ENCODE results near the gene ELL. TPM values are rescaled to one million over a fixed set of nuclear protein-coding genes. Genes with fewer than 3 reads are reported as not detected.

The ELL gene
- total RNA-seq, 1 donor from 2014 or later: 11.0 TPM

DNA sequence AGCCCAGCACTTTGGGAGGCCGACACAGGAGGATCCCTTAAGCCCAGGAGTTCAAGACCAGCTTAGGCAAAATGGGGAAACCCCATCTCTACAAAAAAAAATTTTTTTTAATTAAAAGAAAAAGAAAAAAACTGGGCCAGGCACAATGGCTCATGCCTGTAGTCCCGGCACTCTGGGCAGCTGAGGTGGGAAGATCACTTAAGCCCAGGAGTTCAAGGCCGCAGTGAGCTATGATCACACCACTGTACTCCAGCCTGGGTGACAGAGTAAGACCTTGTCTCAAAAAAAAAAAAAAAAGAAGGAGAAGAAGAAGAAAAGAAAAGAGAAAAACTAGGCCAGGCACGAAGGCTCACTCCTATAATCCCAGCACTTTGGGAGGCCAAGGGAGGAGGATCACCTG lies 4.3 kb downstream of the ELL start:
- H3K9me3 Mint-ChIP-seq (ENCODE audit: unreplicated experiment): no peaks in the 10 kb centered on the region
- H3K27me3 Mint-ChIP-seq (ENCODE audit: unreplicated experiment): peaks cover 11% of the 10 kb centered on the region
- peaks cover 11% of the 10 kb centered on the region for H3K4me1 Mint-ChIP-seq (ENCODE audit: unreplicated experiment)
- H3K4me3 Mint-ChIP-seq (ENCODE audit: unreplicated experiment): no peak overlapping the region
- TF ChIP-seq, protein P1, sequence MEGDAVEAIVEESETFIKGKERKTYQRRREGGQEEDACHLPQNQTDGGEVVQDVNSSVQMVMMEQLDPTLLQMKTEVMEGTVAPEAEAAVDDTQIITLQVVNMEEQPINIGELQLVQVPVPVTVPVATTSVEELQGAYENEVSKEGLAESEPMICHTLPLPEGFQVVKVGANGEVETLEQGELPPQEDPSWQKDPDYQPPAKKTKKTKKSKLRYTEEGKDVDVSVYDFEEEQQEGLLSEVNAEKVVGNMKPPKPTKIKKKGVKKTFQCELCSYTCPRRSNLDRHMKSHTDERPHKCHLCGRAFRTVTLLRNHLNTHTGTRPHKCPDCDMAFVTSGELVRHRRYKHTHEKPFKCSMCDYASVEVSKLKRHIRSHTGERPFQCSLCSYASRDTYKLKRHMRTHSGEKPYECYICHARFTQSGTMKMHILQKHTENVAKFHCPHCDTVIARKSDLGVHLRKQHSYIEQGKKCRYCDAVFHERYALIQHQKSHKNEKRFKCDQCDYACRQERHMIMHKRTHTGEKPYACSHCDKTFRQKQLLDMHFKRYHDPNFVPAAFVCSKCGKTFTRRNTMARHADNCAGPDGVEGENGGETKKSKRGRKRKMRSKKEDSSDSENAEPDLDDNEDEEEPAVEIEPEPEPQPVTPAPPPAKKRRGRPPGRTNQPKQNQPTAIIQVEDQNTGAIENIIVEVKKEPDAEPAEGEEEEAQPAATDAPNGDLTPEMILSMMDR (IDR thresholded peaks at IDR 0.05; ENCODE audit: unreplicated experiment): no peak
- DNase-seq (ENCODE audit: low spot score): no peak
- no peaks in the 10 kb centered on the region for H3K36me3 Mint-ChIP-seq (ENCODE audit: low read depth, unreplicated experiment)
- no peak overlapping the region for H3K27ac Mint-ChIP-seq (ENCODE audit: unreplicated experiment)

DNA sequence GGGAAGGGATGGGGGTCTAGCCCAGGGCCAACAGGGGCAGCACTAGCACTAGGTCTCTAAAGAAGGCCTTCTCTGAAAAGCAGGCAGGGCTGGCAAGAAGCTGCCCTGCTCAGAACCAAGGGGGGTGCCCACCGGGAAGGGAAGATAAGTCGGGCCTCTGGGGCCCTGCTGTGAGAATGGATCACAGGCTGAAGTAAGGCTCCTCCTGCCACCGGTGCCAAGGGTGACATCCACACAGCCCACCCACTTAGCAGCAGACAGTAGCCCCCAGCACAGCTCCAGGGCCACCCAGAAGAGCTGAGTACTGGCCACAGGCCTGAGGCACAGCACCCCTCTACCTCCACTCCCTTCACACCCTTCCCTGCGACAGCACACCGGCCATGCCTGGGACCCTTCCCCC lies 5.9 kb downstream of the ELL start:
- TF ChIP-seq, protein P1 (IDR thresholded peaks at IDR 0.05; ENCODE audit: unreplicated experiment): no peak
- no peak for DNase-seq (ENCODE audit: low spot score)
- Mint-ChIP-seq H3K9me3 (ENCODE audit: unreplicated experiment) (no peaks in the 10 kb centered on the region), H3K4me1 (ENCODE audit: unreplicated experiment) (peaks cover 9% of the 10 kb centered on the region), H3K36me3 (ENCODE audit: low read depth, unreplicated experiment) (no peaks in the 10 kb centered on the region), H3K27me3 (ENCODE audit: unreplicated experiment) (peaks cover 10% of the 10 kb centered on the region), H3K27ac (ENCODE audit: unreplicated experiment) (no peak overlapping the region), H3K4me3 (ENCODE audit: unreplicated experiment) (no peak overlapping the region)

DNA sequence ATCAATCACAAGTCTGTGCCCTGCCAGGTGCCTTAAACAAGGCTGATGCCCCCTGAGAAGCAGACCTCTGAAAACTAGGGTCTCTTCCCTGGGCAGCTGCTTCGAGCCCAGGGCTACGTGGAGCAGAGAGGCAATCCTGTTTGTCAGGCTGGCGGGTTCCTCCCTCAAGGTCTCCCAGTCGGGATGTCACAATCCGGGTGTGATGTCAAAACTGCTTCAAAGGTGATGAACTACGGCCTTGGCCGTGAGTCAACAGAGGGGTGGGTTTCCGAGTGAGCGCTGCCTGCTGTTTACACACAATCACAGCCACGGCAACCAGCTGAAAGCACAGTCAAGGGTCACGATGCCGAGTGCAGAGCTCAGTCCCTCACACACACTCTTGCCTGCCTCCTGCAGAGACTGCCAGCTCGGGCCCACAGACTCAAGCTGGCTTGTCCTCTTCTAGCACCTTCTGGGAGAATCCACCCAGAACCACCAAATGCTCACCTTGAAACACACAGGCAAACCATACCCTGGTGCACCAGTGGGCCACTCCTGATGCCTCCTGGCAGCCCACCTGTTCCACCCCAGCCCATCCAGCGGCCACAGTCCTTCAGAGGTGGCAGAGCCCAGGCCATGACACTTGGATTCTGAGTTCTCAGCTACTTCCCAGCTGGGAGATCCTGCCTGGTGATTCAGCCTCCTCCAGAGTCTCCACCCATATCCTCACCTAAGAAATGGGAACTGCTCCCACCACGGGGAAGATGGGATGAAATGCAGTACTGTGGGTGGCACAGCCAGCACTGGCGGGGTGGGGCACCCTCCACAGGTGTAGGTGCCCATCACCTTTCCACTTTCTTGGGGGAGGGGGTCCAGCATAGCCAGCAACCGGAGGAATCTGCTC lies 6.8 kb downstream of the ELL start:
- no peak for DNase-seq (ENCODE audit: low spot score)
- Mint-ChIP-seq H3K27me3 (ENCODE audit: unreplicated experiment) (peaks cover 8% of the 10 kb centered on the region), H3K36me3 (ENCODE audit: low read depth, unreplicated experiment) (no peaks in the 10 kb centered on the region), H3K4me1 (ENCODE audit: unreplicated experiment) (peaks cover 5% of the 10 kb centered on the region), H3K27ac (ENCODE audit: unreplicated experiment) (peak overlapping the region; percentile 70), H3K9me3 (ENCODE audit: unreplicated experiment) (no peaks in the 10 kb centered on the region), H3K4me3 (ENCODE audit: unreplicated experiment) (no peak overlapping the region)
- TF ChIP-seq, protein P1 (IDR thresholded peaks at IDR 0.05; ENCODE audit: unreplicated experiment): no peak

DNA sequence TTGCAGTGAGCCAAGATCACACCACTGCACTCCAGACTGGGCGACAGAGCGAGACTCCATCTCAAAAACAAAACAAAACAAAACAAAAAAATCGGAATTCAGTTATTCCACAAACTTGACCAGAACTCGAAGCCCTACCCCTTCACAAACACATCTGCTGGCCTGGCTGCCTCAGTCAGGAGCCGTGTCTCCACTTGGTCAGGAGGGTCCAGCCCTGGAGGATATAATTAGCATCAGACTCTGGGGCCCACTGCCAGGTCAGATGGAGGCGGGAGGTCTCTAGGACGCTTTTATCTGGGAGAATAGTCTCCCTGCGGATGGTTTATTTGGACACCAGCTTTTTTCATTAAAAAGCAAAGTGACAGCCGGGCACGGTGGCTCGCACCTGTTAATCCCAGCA lies 8.0 kb downstream of the ELL start:
- no peak overlapping the region for H3K4me3 Mint-ChIP-seq (ENCODE audit: unreplicated experiment)
- TF ChIP-seq, protein P1 (IDR thresholded peaks at IDR 0.05; ENCODE audit: unreplicated experiment): no peak
- no peaks in the 10 kb centered on the region for H3K36me3 Mint-ChIP-seq (ENCODE audit: low read depth, unreplicated experiment)
- peaks cover 2% of the 10 kb centered on the region for H3K4me1 Mint-ChIP-seq (ENCODE audit: unreplicated experiment)
- H3K27me3 Mint-ChIP-seq (ENCODE audit: unreplicated experiment): peaks cover 5% of the 10 kb centered on the region
- no peak overlapping the region for H3K27ac Mint-ChIP-seq (ENCODE audit: unreplicated experiment)
- no peak for DNase-seq (ENCODE audit: low spot score)
- H3K9me3 Mint-ChIP-seq (ENCODE audit: unreplicated experiment): no peaks in the 10 kb centered on the region

DNA sequence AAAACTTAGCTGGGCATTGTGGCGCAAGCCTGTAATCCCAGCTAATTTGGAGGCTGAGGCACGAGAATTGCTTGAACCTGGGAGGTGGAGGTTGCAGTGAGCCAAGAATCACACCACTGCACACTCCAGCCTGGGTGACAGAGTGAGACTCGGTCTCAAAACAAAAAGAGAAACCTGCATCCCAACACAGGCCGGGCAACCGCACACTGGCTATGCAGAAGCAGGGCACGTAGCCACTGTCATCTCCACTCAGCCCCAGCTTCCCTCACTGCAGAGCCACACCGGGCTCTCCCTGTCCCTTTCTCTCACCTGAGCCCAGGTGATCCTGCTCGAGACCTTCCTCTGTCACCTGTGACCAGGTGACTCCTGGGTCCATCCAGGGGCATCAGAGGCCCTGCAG lies 11.7 kb downstream of the ELL start:
- H3K9me3 Mint-ChIP-seq (ENCODE audit: unreplicated experiment): no peaks in the 10 kb centered on the region
- H3K4me3 Mint-ChIP-seq (ENCODE audit: unreplicated experiment): no peak overlapping the region
- TF ChIP-seq, protein P1 (IDR thresholded peaks at IDR 0.05; ENCODE audit: unreplicated experiment): no peak
- H3K4me1 Mint-ChIP-seq (ENCODE audit: unreplicated experiment): peaks cover 10% of the 10 kb centered on the region
- H3K36me3 Mint-ChIP-seq (ENCODE audit: low read depth, unreplicated experiment): no peaks in the 10 kb centered on the region
- no peak for DNase-seq (ENCODE audit: low spot score)
- H3K27ac Mint-ChIP-seq (ENCODE audit: unreplicated experiment): no peak overlapping the region
- H3K27me3 Mint-ChIP-seq (ENCODE audit: unreplicated experiment): peaks cover 9% of the 10 kb centered on the region
